HG03575 (cell line): ENCODE data around the gene IRF4.
"Not testable (repeated sequence)": the region's sequence is repeated elsewhere in the genome, so short reads cannot be mapped to it uniquely, and the experiment has no call there.

Source experiments
- ATAC-seq: cut with Tn5 transposase; IDR thresholded peaks from one replicate; pipeline ENCODE4 v1.9.1; 2021; ENCODE audit not compliant: unreplicated experiment, insufficient number of reproducible peaks, low FRiP score; ENCODE audit errors: extremely low read depth

The IRF4 gene

DNA sequence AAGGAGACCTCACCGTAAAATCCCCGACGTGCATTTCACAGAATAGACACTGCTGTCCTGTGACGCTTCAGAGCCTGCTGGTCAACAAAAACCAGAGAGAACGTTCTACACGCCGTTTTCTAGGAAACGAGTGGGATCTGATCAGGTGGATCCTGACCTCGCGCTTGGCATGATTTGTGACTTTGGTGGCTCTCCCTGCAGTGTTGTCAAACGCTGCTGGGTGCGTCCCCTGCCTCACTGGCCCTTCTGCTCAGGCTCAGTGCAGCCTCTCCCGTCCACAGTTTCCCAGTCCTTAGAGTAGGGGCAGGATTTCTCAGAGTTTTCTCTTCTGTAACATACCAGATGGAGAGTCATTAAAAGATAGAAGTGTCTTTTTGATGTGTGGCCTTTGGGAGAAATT lies 27.6 kb upstream of the IRF4 start:
- no peak for ATAC-seq

DNA sequence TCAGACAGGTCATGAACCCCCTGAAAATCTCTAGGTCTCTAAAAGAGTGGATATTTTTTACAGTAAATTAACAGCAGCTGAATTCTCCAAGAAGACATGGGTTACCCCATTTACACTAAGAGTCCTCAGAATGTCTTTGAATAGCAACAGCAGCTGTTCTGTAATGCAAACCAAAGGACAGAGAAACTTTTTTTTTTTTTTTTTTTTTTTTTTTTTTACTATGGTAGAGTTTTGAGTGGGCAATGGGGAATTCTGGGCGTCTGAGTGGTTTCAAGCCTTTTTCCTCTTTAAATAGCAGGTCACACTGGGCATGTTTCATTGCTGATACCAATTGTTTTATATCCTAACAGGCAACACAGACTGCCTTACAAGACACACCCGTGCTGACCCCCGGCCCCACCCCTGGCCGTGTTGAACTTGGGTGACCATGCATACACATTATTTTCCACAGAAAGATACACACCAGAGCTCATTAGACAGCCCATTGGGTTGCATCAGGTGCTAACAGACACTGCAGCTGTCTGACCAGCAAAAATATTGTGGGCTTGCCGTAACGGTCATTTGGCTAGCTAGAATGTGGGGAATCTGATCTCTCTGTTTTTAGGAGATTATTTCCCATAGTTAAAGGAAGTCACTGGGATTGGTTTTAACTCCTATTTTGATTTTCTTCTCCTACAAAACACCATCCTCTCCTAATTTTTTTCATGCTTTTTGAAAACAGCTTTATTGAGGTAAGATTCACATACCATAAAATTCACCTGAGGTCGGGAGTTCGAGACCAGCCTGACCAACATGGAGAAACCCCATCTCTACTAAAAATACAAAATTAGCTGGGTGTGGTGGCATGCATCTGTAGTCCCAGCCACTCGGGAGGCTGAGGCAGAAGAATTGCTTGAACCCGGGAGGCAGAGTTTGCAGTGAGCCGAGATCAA lies 26.7 kb upstream of the IRF4 start:
- no peak for ATAC-seq

DNA sequence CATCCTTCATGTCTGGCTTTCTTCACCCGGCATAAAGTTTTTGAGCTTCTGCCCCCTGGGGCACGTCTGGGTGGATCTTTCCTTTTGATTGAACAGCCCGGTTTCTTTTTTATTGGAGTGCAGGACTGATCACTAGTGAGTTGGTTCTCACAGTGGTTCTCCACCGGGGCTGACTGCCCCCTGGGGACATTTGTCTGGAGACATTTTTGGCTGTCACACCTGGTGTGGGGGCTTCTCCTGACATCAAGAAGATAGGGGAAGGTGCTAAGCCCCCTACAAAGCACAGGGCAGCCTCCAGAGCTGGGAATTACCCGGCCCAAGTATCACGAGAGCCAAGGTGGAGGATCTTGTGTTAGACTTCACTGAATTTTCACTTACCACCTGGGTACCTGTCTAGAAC lies 25.7 kb upstream of the IRF4 start:
- no peak for ATAC-seq

DNA sequence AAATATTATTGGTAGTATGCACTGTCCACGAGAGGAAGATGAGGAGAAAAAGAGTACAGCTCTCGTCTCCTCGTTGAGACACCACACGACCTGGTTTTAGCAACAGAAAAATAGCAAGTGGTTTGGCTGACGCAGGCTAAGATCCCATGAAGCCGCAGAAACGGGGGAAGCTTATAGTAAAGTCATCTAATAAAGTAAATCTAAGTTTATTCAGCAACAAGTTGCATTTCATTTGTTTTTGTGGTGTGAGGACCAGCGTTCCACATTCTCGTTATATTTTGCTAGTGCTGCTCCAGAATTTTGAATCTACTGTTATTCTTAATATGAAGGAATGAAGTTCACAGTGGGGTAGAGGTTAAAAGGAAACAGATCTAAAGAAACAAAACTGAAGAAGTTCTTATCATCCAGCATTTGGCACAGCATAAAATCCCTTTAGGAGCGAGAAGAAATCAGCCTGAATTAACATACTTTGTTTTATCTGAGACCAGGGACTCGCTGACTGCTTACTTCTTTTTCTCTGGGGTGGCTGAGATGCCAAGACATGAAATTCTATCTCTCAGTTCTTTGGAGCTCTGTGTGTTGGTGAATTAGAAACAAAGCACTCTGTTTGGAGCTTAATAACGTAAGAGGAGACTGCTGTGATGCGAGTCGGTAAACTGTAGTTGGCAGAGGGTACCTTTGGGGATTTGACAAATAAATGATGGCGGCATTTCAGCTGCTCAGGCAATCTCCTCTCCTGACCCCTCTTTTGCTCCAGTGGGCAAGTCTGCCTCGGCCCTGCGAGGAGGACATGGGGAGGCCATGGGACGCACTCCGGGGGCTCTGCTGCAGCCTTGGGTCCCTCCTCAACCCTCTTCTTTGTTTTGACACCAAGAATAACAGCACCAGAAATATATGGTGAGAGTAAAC lies 24.9 kb upstream of the IRF4 start:
- ATAC-seq, result no peak

- no peak for ATAC-seq
Measured at GRCh38 chr6:367298-367794, 24.2 kb upstream of the IRF4 start.

DNA sequence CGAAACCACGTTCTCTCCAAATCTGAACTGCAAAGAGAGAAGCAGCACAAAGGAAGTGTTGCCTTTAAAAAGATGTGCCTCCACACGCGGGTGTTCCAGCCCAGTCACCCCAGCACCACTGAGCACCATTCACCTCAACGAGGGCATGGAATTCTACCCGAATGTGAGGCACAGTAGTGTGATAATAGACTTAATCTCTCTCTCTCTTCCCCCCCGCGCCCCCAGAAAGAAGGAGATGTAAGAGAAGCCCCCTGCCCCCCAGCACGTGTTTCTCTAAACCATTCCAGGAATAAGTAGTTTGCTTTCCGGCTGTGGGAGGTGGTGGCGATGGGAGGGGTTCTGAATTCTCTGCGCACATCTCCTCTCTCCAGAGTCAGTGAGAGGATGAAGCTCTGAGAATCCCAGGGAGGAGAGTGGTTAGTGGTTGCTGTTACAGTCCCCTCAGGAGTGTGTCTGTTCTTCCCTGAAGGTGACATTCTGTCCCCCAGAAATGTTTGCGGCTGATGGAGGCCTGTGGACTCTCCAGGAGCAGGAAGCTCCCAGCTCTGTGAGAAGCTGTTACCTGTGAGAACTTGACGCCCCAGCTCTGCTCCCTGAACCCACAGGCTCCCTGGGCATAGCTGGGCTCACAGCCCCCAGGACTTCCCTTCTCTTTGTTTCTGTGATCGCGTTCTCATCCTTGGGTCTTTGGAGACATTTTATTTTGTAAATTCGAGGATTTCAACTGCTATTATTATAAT lies 23.5 kb upstream of the IRF4 start:
- ATAC-seq, result no peak

- ATAC-seq, result no peak
Measured at GRCh38 chr6:369559-370431, 21.8 kb upstream of the IRF4 start.

DNA sequence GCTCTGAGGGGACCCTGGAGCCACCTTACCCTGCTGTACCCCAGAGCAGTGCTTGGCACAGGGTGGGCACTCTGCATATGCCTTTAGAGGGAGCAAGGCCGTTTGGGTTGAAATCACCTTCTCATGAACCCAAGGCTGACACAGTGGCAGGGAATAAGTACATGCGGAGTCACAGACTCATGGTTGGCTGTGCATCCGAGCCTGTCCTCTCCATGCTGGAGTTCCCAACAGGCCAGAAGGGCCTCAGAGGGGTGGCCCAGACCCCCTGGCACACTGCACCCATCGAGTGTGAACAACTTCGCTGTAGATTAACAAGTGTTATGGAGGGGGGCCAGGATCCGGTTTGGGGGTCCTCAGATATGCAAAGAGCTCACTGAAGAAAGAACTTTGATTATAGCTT lies 21.0 kb upstream of the IRF4 start:
- no peak for ATAC-seq

- not testable (repeated sequence) for ATAC-seq
Measured at GRCh38 chr6:371851-372250, 19.7 kb upstream of the IRF4 start.

DNA sequence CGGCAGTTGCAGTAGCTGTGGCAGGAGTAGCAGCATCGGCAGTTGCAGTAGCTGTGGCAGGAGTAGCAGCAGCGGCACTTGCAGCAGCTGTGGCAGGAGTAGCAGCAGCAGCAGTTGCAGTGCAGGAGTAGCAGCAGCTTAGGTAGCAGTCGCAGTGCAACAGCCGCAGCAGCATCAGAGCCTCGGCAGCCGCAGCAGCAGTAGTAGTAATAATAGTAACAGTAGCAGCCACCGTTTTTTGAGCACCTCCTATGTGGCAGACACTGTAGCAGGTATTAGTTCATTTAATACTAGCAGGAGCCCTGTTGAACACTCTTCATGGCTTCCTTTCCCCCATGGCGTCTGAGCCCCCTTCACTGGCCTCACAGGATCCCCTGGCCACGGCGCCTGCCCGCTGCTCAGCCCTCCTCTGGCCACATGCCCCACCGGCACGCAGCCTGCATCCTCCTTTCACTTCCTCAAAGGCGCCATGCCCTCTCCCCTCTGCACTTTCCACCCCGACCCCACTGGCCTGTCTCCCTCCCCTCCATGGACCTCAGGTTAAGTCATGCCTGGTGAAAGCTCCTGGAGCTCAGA lies 19.1 kb upstream of the IRF4 start:
- ATAC-seq, result no peak

GRCh38 chr6:373031-373430 lies 18.5 kb upstream of the IRF4 start:
- ATAC-seq, result no peak

DNA sequence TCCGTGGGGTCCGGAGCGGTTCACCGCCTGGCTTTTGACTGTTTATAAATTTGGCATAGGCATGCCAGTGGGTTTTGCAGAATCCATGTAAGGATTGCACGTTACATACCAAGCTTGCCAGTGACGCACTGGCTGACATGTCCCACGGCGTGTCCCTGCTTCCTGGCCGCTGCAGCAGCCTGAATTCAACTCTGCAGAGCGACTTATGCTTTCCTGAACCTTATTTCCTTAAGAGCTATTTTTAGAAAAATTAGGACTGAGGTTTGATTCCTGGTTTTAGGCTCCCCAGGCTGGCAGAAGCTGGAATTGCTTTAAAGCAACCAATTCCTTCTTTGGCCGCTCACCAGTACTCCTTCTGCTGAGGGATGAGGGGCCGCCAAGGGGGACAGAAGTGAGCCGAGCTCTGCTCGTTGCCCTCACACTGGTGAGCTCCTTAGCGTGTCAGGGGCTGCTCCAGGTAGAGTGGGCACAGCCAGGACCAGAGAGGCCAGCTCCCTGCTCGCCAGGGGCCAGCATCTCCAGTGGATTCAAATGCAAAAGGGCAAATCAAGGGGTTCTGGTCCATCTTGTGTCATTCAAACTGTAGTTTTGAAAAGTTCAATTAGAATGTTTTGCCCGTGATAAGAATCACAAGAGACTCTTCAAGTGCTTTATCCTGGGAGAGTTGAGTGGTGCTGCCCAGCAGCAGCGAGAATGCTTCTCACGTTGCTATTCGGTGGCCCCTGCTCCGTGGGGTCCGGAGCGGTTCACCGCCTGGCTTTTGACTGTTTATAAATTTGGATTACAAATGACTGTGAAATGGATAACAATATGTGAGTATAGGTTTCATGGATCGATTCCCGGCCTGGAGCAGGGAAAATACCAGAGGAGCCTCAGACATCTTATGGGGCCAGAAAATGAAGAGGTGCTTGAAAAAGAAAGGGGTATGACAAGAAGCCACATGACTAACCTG lies 17.5 kb upstream of the IRF4 start:
- no peak for ATAC-seq

- ATAC-seq, result no peak
Measured at GRCh38 chr6:374956-375355, 16.6 kb upstream of the IRF4 start.

- ATAC-seq, result no peak
Measured at GRCh38 chr6:376827-377640, 14.5 kb upstream of the IRF4 start.

DNA sequence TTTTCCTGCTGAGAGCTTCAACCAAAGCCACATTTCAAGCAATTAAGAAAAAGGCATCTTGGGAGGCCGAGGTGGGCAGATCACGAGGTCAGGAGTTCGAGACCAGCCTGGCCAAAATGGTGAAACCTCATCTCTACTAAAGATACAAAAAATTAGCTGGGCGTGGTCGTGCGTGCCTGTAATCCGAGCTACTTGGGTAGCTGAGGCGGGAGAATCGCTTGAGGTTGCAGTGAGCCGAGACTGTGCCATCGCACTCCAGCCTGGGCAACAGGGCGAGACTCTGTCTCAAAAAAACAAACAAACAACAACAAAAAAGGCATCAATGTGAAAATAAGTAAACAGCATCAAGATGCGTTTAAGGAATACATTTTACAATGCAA lies 13.9 kb upstream of the IRF4 start:
- not testable (repeated sequence) for ATAC-seq
